Spleen (tissue), 7 donors: ENCODE results near the gene TMEM223.

Experiments
- CTCF ChIP-seq, 11 experiments: fragments of 200-600 bp in 7 of 11; fragments of 450-650 bp in 4 of 11; sonication (generic) in 4 of 11; IDR thresholded peaks in 8 of 11; conservative IDR thresholded peaks in 3 of 11; 1 replicate in 7 of 11; 2 replicates in 4 of 11; pipeline versions ENCODE4 v1.4.0 to v1.8.0; 2016 to 2021; ENCODE audit warnings: antibody characterized with exemption in 11 of 11, inconsistent platforms in 4 of 11, mild to moderate bottlenecking in 1 of 11
- POLR2A ChIP-seq, 3 donors: fragments of 450-650 bp; IDR thresholded peaks; one replicate each; pipeline ENCODE4 v1.5.1; 2017; ENCODE audit warnings: antibody characterized with exemption in 3 of 3, mild to moderate bottlenecking in 1 of 3
- POLR2AphosphoS5 ChIP-seq, 3 donors: sonication (generic); formaldehyde crosslinking; IDR thresholded peaks; one replicate each; pipeline ENCODE4 v1.5.1; 2017; ENCODE audit warnings: antibody characterized with exemption in 3 of 3
- donor health status: DM: no; HTN: no; CAD: no; lungs with moderate emphysema.
- donor health status: DM: no; HTN: no; CAD: no.
- donor health status: DM: no; HTN: no; CAD: no.

- no peak for TF ChIP-seq CTCF (IDR thresholded peaks at IDR 0.05 in 8 of 11, conservative IDR thresholded peaks at IDR 0.05 in 3 of 11)
- no peak for TF ChIP-seq POLR2A (IDR thresholded peaks at IDR 0.05)
- TF ChIP-seq POLR2AphosphoS5 (IDR thresholded peaks at IDR 0.05), result no peak
Measured at GRCh38 chr11:62810748-62811147, 18.9 kb upstream of the TMEM223 start.
